Activated CD4-positive, alpha-beta T cell treated with anti-CD3 and anti-CD28 coated beads, Interleukin-10, Interleukin-2, amounts not matched to agents 100 ng/mL and 50 ng/mL, durations not matched to agents 16 hours and 8 hours (primary cell): ENCODE data around the gene MICB.
A peak's percentile ranks its signal among the peaks of the same experiment; 100 is the strongest.
"Not testable (repeated sequence)": the region's sequence is repeated elsewhere in the genome, so short reads cannot be mapped to it uniquely, and the experiment has no call there.

ENCODE experiments used
- DNase-seq: peaks from one replicate; pipeline ENCODE4 v3.0.0-alpha.2; 2020

The MICB gene

GRCh38 chr6:31497531-31498476 is at the start of gene MICB:
MICB (plus strand) TSS chr6:31498145; CDS start chr6:31498194, 49 bp downstream.
- DNase-seq, result peak; percentile 91

- no peak for DNase-seq
These were observed 47.2 kb upstream of the MICB start for GRCh38 chr6:31450751-31451150.

GRCh38 chr6:31452859-31453258 is 45.1 kb upstream of the MICB start:
- DNase-seq, result no peak

GRCh38 chr6:31453259-31453658 is 44.7 kb upstream of the MICB start:
- DNase-seq, result no peak

- DNase-seq, result not testable (repeated sequence)
These were observed 38.1 kb upstream of the MICB start for GRCh38 chr6:31459864-31460263.

GRCh38 chr6:31460361-31461025 is 37.5 kb upstream of the MICB start:
- no peak for DNase-seq

GRCh38 chr6:31462026-31462963 is 35.6 kb upstream of the MICB start:
- DNase-seq, result no peak

GRCh38 chr6:31462964-31463870 is 34.7 kb upstream of the MICB start:
- DNase-seq, result peak; percentile 94

GRCh38 chr6:31464252-31465184 is 33.4 kb upstream of the MICB start:
- DNase-seq, result no peak

- DNase-seq, result no peak
These were observed 32.8 kb upstream of the MICB start for GRCh38 chr6:31465185-31465536.

- no peak for DNase-seq
These were observed 32.2 kb upstream of the MICB start for GRCh38 chr6:31465718-31466117.

GRCh38 chr6:31466466-31466865 is 31.5 kb upstream of the MICB start:
- DNase-seq, result no peak

GRCh38 chr6:31467151-31467550 is 30.8 kb upstream of the MICB start:
- no peak for DNase-seq

GRCh38 chr6:31468311-31468710 is 29.6 kb upstream of the MICB start:
- no peak for DNase-seq

GRCh38 chr6:31470801-31471200 is 27.1 kb upstream of the MICB start:
- no peak for DNase-seq

GRCh38 chr6:31471711-31472110 is 26.2 kb upstream of the MICB start:
- DNase-seq, result no peak

- DNase-seq, result no peak
These were observed 25.7 kb upstream of the MICB start for GRCh38 chr6:31472259-31472658.

GRCh38 chr6:31473244-31473643 is 24.7 kb upstream of the MICB start:
- DNase-seq, result no peak

GRCh38 chr6:31473780-31474761 is 23.9 kb upstream of the MICB start:
- DNase-seq, result no peak

GRCh38 chr6:31474871-31475286 is 23.1 kb upstream of the MICB start:
- no peak for DNase-seq
